ENCODE measurements around the gene HSPA12A.
A peak's percentile ranks its signal among the peaks of the same experiment; 100 is the strongest.

The HSPA12A gene

GRCh38 chr10:116657863-116658551 lies 84.4 kb downstream of the HSPA12A start:
- DNase-seq (ENCODE audit: insufficient read length, low spot score) (no peak), FAIRE-seq (no peak)
- TF ChIP-seq SPI1 (IDR thresholded peaks at IDR 0.05; ENCODE audit: low read depth, low read length) = no peak
- no peak for TF ChIP-seq POLR2AphosphoS5 (IDR thresholded peaks at IDR 0.05; ENCODE audit: low read depth, low read length)

DNA sequence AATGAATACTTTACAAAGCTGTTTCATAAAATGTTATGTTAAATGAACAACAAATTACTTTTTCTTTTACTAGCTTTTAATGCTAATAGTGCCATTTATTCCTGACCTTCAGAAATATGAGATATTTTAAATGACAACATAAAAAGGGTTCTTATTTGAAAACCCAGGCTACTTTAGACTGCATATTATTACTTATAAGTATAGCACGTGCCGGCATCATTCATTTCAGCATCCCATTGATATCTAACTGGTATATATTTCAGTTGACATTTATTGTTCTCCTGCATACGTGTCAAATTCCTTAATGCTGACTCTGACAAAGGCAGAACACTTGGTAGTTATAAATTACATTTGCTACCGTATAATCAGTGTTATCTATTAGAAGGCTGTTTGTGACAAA lies 86.3 kb downstream of the HSPA12A start:
- DNase-seq (ENCODE audit: insufficient read length, low spot score) = no peak
- FAIRE-seq = no peak
- TF ChIP-seq PAX5 (IDR thresholded peaks at IDR 0.05; ENCODE audit: insufficient read depth, low read length, severe bottlenecking) (no peak), SPI1 (IDR thresholded peaks at IDR 0.05; ENCODE audit: low read depth, low read length) (no peak), POLR2AphosphoS5 (IDR thresholded peaks at IDR 0.05; ENCODE audit: low read depth, low read length) (no peak), POU2F2 (IDR thresholded peaks at IDR 0.05; ENCODE audit: low read depth, low read length) (no peak), TAF1 (IDR thresholded peaks at IDR 0.05; ENCODE audit: low read depth, low read length) (no peak), POLR2A (IDR thresholded peaks at IDR 0.05; ENCODE audit: low read depth, low read length) (no peak)

- no peak for FAIRE-seq
- TF ChIP-seq POLR2AphosphoS5 (IDR thresholded peaks at IDR 0.05; ENCODE audit: low read depth, low read length) (no peak), TAF1 (IDR thresholded peaks at IDR 0.05; ENCODE audit: low read depth, low read length) (no peak), POU2F2 (IDR thresholded peaks at IDR 0.05; ENCODE audit: low read depth, low read length) (no peak)
- DNase-seq (ENCODE audit: insufficient read length, low spot score) = no peak
These were observed 86.8 kb downstream of the HSPA12A start for GRCh38 chr10:116655568-116655967.

- DNase-seq (ENCODE audit: insufficient read length, low spot score) = no peak
- FAIRE-seq = no peak
- TF ChIP-seq POU2F2 (IDR thresholded peaks at IDR 0.05; ENCODE audit: low read depth, low read length) = no peak
These were observed 87.5 kb downstream of the HSPA12A start for GRCh38 chr10:116654816-116655215.

DNA sequence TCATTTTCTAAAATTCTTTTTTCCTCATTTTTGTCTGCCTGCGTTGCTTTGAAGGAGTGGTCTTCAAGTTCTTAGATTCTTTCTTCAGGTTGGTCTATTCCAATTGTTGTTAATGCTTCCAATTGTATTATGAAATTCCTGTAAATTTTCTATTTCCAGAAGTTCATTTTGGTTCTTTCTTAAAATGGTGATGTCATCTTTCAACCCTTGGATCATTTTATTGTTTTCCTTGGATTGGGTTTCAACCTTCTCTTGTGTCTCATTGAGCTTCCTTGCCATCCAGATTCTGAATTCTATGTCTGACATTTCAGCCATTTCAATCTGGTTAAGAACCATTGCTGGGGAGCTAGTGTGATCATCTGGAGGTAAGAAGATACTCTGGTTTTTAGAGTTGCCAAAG lies 88.5 kb downstream of the HSPA12A start:
- FAIRE-seq (no peak), DNase-seq (ENCODE audit: insufficient read length, low spot score) (no peak)
- TF ChIP-seq TAF1 (IDR thresholded peaks at IDR 0.05; ENCODE audit: low read depth, low read length) (no peak), SPI1 (IDR thresholded peaks at IDR 0.05; ENCODE audit: low read depth, low read length) (no peak), POLR2AphosphoS5 (IDR thresholded peaks at IDR 0.05; ENCODE audit: low read depth, low read length) (no peak), POLR2A (IDR thresholded peaks at IDR 0.05; ENCODE audit: low read depth, low read length) (no peak), POU2F2 (IDR thresholded peaks at IDR 0.05; ENCODE audit: low read depth, low read length) (no peak), PAX5 (IDR thresholded peaks at IDR 0.05; ENCODE audit: insufficient read depth, low read length, severe bottlenecking) (no peak)

GRCh38 chr10:116648903-116649302 lies 93.5 kb downstream of the HSPA12A start:
- no peak for FAIRE-seq
- no peak for DNase-seq (ENCODE audit: insufficient read length, low spot score)
- no peak for TF ChIP-seq POU2F2 (IDR thresholded peaks at IDR 0.05; ENCODE audit: low read depth, low read length)
- no peak for TF ChIP-seq SPI1 (IDR thresholded peaks at IDR 0.05; ENCODE audit: low read depth, low read length)
- no peak for TF ChIP-seq PAX5 (IDR thresholded peaks at IDR 0.05; ENCODE audit: insufficient read depth, low read length, severe bottlenecking)
- TF ChIP-seq POLR2A (IDR thresholded peaks at IDR 0.05; ENCODE audit: low read depth, low read length) = no peak
- no peak for TF ChIP-seq TAF1 (IDR thresholded peaks at IDR 0.05; ENCODE audit: low read depth, low read length)

DNA sequence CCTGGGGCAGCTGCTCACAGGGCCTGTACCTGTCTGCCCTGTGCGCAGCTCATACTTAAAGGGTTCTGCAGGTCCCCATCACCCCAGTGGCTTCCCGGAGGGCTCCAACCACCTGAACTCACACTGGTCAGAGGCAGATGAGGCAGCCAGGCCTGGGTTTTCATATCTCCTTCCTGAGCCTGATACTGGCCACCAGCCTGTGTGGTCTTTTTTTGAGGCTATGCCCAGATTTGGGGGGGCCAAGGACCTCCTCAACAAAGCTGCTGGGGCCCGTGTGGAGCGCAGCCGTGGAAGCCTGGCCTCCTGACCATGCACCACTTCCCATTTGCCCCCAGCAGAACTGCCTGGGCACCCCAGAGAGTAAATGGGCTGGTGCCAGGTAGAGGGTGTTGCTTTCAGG lies 95.9 kb downstream of the HSPA12A start:
- TF ChIP-seq POLR2AphosphoS5 (IDR thresholded peaks at IDR 0.05; ENCODE audit: low read depth, low read length) = no peak
- TF ChIP-seq SPI1 (IDR thresholded peaks at IDR 0.05; ENCODE audit: low read depth, low read length) = no peak
- no peak for TF ChIP-seq POLR2A (IDR thresholded peaks at IDR 0.05; ENCODE audit: low read depth, low read length)
- no peak for TF ChIP-seq TAF1 (IDR thresholded peaks at IDR 0.05; ENCODE audit: low read depth, low read length)
- no peak for TF ChIP-seq POU2F2 (IDR thresholded peaks at IDR 0.05; ENCODE audit: low read depth, low read length)
- TF ChIP-seq PAX5 (IDR thresholded peaks at IDR 0.05; ENCODE audit: insufficient read depth, low read length, severe bottlenecking) = no peak
- DNase-seq (ENCODE audit: insufficient read length, low spot score) (no peak), FAIRE-seq (no peak)

- no peak for FAIRE-seq
- DNase-seq (ENCODE audit: insufficient read length, low spot score) = no peak
- no peak for TF ChIP-seq POU2F2 (IDR thresholded peaks at IDR 0.05; ENCODE audit: low read depth, low read length)
- peak; percentile 33; the same call in 1 of the 2 replicates for TF ChIP-seq SPI1 (IDR thresholded peaks at IDR 0.05; ENCODE audit: low read depth, low read length)
These were observed 104.5 kb downstream of the HSPA12A start for GRCh38 chr10:116637830-116638229.

GRCh38 chr10:116636976-116637375 lies 105.4 kb downstream of the HSPA12A start:
- no peak for DNase-seq (ENCODE audit: insufficient read length, low spot score)
- FAIRE-seq = no peak
- TF ChIP-seq POLR2A (IDR thresholded peaks at IDR 0.05; ENCODE audit: low read depth, low read length) (no peak), POU2F2 (IDR thresholded peaks at IDR 0.05; ENCODE audit: low read depth, low read length) (no peak), PAX5 (IDR thresholded peaks at IDR 0.05; ENCODE audit: insufficient read depth, low read length, severe bottlenecking) (no peak), TAF1 (IDR thresholded peaks at IDR 0.05; ENCODE audit: low read depth, low read length) (no peak)

DNA sequence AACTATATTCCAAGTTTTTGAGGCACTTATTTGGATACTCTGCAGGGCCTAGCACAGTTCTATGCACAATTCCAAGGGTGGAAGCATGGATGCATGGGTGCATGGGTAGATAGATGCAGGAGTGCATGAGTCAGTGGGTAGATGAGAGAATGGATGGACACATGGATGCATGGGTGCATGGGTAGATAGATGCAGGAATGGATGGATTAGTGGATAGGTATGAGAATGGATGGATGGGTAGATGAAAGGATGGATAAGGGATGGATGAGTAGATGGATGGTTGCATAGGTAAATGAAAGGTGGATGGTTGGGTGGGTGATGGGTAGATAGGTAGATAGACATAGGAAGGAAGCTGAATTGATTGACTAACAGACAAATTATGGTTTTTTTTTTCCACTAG lies 106.0 kb downstream of the HSPA12A start:
- TF ChIP-seq SPI1 (IDR thresholded peaks at IDR 0.05; ENCODE audit: low read depth, low read length) = no peak
- TF ChIP-seq PAX5 (IDR thresholded peaks at IDR 0.05; ENCODE audit: insufficient read depth, low read length, severe bottlenecking) = no peak
- TF ChIP-seq POLR2A (IDR thresholded peaks at IDR 0.05; ENCODE audit: low read depth, low read length) = no peak
- no peak for TF ChIP-seq POLR2AphosphoS5 (IDR thresholded peaks at IDR 0.05; ENCODE audit: low read depth, low read length)
- TF ChIP-seq POU2F2 (IDR thresholded peaks at IDR 0.05; ENCODE audit: low read depth, low read length) = no peak
- no peak for TF ChIP-seq TAF1 (IDR thresholded peaks at IDR 0.05; ENCODE audit: low read depth, low read length)
- FAIRE-seq (no peak), DNase-seq (ENCODE audit: insufficient read length, low spot score) (no peak)
